Suprapubic skin (tissue), 4 donors: ENCODE results near the gene KRI1.
"Not testable (repeated sequence)": the region's sequence is repeated elsewhere in the genome, so short reads cannot be mapped to it uniquely, and the experiment has no call there.

Experiments used
- CTCF ChIP-seq, 2 donors: fragments of 200-600 bp in 1 of 2; fragments of 450-650 bp in 1 of 2; sonication (generic) in 1 of 2; IDR thresholded peaks; one replicate each; pipeline ENCODE4 v1.5.1; 2016 to 2019; ENCODE audit warnings: antibody characterized with exemption in 2 of 2, mild to moderate bottlenecking in 1 of 2, moderate library complexity in 1 of 2
- POLR2A ChIP-seq, 2 donors: fragments of 450-650 bp; IDR thresholded peaks; one replicate each; pipeline ENCODE4 v1.6.1; 2017; ENCODE audit warnings: antibody characterized with exemption in 2 of 2, mild to moderate bottlenecking in 2 of 2, moderate library complexity in 2 of 2
- POLR2AphosphoS5 ChIP-seq, 3 donors: sonication (generic); formaldehyde crosslinking; IDR thresholded peaks; one replicate each; pipeline ENCODE4 v1.6.1; 2017; ENCODE audit warnings: antibody characterized with exemption in 3 of 3

DNA sequence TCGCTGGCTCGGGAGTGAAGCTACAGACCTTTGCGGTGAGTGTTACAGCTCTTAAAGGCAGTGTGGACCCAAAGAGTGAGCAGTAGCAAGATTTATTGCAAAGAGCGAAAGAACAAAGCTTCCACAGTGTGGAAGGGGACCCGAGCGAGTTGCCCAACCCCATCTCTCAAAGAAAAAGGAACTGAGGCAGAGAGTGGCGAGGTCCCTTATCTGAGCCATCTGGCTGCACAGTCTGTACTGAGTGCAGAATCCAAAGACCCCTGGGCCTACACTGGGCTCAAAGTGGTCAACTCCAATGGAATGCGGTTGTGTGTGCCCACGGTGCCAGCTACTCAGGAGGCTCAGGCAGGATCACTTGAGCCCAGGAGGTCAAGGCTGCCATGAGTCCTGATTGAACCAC lies 26.8 kb downstream of the KRI1 start:
- TF ChIP-seq POLR2A, CTCF, POLR2AphosphoS5 (IDR thresholded peaks at IDR 0.05): not testable (repeated sequence)
